Stimulated activated CD4-positive, alpha-beta T cell treated with anti-CD3 and anti-CD28 coated beads, Interleukin-4, amount 100 ng/mL, for 24 hours (primary cell): ENCODE measurements around the gene NBEA.

ENCODE experiments used
- DNase-seq: peaks from one replicate; pipeline ENCODE4 v3.0.0-alpha.2; 2020

Gene NBEA

DNA sequence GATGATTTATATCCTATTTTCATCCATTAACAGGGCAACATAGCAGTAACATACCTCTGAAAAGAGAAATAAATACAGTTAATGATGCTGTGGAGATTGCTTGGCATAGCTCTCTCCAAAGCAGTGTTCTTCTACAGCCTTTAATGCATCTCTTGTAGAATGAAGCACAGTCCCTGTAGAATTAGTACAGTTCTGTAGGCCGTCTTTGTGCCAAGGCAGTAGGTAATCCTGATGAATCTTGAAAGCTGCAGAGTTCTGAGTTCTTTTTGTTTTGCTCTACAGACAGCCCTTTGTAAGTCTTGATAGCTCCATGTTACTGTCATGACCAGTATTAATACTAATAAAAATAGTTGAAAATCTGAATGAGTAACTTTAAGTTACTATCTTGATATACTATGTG lies 350.3 kb downstream of the NBEA start:
- no peak for DNase-seq

DNA sequence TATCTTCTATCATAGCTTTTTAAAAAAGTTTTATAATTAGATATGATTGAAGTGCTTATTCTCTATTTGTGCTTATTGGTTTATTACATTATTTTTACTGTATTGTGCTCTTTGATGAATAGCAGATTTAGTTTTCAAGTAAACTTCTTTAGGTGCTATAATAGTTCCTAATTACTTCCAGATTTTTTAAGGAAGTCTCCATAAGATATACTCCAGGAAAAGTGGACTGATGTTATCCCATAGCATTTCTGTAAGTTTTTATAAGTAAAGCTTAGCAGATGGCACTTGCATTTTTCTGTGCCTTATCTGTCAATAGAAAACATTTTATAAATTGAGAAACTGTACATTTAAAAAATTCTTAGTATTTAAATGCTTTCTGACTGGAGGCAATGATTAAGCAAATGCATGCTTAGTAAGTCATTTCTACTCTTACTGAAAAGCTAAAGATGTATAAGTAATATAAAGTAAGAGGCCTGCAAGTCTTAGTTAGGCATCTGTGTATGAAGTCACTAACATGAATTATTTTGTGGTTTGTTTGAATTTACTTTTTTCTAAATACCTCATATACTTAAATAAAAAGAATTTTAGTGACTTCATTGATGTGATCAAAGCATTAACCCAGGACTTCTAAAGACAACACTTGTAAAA lies 351.6 kb downstream of the NBEA start:
- no peak for DNase-seq

GRCh38 chr13:35309706-35310105 lies 367.6 kb downstream of the NBEA start:
- no peak for DNase-seq

DNA sequence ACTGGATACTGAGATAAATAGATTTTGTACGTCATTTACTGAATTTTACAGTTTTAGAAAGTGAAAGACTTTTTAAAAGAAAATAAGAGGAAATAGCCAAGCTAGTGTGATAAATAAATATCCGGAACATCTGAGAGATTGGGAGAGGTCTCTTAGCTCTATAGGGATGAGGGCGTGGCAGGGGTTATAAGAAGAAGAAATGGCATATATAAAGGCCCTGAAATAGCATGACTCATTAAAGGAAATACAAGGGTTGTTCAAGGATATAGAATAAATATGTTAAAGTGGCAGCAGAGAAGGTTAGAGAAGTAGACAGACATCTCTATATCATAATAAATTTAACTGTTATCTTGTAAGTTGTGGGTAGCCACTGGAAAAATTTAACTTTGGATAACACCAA lies 390.1 kb downstream of the NBEA start:
- no peak for DNase-seq

DNA sequence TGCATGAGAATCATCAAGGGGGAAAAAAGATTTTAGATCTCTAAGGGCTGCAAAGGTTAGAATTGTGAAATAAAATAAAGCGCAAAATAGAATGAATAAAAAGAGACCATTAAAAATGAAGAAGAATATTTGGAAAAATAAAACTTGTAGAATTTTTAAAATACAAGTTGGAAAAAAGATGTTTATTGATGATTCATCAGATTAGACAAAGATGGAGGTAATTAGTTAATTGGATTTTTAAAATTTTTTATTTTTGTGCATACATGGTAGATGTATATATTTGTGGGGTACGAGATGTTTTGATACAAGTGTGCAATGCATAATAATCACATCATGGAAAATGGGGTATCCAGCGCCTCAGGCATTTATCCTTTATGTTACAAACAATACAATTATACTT lies 391.1 kb downstream of the NBEA start:
- no peak for DNase-seq

GRCh38 chr13:35342440-35342839 lies 400.4 kb downstream of the NBEA start:
- DNase-seq, result no peak

- DNase-seq, result no peak
Observed at GRCh38 chr13:35343417-35343816, 401.3 kb downstream of the NBEA start.

GRCh38 chr13:35345992-35346391 lies 403.9 kb downstream of the NBEA start:
- DNase-seq, result no peak

- DNase-seq, result no peak
Observed at GRCh38 chr13:35346494-35346893, 404.4 kb downstream of the NBEA start.

DNA sequence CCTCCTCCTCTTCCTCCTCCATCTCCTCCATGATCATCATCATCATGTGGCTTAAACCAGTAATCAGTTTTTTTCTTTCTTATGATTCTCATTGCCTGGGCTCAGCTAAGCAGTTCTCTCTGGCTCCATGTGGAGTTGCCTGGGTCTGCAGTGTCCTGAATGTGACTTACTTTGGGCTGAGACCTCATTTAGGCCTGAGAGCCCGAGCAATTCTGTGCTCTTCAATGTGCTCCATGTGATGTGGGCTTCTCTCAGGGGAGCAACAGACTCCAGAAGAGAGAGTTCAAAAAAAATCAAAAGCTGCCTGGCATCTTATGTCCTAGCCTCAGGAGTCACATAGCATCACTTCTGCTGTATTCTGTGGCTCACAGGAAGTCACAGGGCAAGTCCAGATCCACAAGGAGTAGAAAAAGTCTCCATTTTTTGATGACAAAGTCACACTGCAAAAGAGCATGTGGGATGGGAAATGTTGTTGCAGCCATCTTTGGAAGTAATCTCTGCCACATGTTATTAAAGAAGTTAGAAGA lies 405.7 kb downstream of the NBEA start:
- DNase-seq, result no peak

DNA sequence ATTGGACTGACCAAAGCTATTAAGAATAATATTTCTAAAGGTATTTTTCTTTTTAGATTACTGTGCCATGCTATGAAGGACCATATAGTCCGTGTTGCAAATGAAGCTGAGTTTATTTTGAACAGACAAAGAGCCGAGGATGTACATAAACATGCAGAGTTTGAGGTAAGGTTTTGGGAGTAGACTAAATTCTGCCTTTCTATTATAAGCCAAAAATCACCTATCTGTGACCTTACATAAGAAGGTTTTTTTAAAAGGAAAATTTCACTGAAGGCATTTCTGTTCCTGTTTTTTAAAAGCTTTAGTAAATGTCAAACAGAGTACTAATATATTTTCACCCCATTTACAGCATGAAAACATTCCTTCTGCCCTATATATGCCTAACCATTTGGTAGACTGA lies 407.0 kb downstream of the NBEA start:
- no peak for DNase-seq

GRCh38 chr13:35349673-35350278 lies 407.7 kb downstream of the NBEA start:
- DNase-seq, result no peak

DNA sequence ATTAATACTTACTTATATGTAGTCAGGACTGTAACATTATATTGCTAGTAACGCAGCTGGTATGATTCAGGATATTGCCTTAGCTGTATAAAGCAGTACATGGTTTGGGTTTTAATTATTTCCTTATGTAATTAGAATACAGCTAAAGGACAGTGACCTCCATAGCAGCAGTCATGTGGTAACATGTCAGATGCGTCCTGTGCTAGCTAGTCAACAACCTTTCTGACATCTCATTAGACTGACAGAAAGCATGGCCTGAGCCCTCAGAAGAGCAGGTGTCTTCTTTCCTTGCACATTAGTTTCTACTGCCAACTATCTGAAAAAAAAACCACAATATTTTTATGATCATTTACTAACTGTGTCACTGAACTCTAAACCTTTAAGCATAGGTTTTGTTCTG lies 412.2 kb downstream of the NBEA start:
- no peak for DNase-seq

- no peak for DNase-seq
Observed at GRCh38 chr13:35354882-35355281, 412.8 kb downstream of the NBEA start.

DNA sequence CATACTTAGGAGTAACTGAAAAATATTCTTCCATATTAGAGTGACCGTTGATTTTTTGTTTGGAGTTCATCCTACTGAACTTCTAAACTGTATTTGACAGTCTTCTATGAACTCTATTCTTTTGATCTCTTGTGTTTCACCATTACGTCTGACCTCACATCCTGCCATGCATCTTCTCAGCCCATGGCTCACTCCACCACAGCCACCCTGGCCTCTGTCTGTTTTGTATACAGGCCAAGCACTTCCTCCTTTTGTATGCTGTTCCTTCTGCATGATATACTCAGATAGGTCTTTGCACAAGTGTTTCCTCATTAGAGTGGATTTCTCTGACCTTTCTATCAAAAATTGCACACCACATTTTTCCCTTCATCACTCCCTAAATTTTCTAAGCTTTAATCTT lies 414.5 kb downstream of the NBEA start:
- DNase-seq, result no peak

- no peak for DNase-seq
Observed at GRCh38 chr13:35365883-35366282, 423.8 kb downstream of the NBEA start.

DNA sequence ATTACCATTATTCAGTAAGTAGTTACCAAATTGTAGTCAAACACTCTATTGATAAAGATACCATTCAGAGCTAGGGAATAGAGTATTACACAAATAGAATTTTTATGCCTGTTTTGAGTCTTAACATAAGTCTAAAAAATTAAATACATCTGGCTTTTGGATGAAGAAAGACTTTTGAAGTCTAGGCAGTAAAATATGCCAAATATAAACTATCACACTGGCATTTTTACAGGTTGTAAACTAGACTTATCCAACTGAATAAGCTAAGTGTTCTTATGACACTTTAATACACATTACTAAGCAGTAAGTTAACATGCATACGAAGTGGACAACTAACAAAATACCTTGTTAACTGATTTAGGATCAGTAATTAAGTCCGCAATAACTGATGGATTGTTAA lies 425.5 kb downstream of the NBEA start:
- DNase-seq, result no peak

GRCh38 chr13:35378939-35379338 lies 436.9 kb downstream of the NBEA start:
- DNase-seq, result no peak

DNA sequence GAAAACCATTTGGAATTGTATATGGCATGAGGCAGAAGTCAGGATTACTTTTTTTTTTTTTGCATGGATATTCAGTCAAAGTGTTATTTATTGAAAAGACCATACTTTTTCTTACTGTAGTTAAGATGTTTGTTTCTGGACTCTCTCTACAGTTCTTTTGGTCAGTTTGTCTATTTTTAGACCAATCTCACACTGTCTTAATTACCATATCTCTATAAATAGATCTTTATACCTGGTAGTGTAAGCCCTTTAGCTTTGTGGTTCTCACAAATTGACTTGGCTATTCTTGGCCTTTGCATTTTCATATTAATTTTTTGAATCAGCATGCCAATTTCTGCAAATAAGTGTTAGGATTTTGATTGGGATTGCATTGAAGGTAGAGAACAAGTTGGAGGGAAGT lies 437.6 kb downstream of the NBEA start:
- DNase-seq, result no peak

- DNase-seq, result no peak
Observed at GRCh38 chr13:35387682-35388250, 445.7 kb downstream of the NBEA start.

GRCh38 chr13:35388441-35389355 lies 446.6 kb downstream of the NBEA start:
- no peak for DNase-seq

- DNase-seq, result no peak
Observed at GRCh38 chr13:35389535-35389934, 447.5 kb downstream of the NBEA start.

DNA sequence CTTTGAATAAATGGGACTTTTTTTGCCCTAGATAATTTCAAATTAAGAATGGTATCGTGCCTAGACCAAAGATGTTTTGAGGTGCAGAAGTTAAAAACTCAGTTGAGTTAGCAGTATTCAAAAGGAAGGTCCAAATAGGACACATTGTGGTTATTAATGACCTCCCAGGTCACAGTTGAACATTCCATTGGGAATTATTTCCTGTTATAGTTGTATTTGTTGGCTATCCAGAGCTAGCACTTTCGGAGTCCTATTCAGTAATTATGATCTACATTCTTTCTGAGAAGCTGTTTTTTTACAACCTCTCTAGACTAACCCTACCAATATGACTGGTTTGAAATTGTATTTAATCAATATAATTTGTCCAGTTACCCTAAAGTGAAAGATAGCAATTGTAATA lies 450.7 kb downstream of the NBEA start:
- DNase-seq, result no peak

DNA sequence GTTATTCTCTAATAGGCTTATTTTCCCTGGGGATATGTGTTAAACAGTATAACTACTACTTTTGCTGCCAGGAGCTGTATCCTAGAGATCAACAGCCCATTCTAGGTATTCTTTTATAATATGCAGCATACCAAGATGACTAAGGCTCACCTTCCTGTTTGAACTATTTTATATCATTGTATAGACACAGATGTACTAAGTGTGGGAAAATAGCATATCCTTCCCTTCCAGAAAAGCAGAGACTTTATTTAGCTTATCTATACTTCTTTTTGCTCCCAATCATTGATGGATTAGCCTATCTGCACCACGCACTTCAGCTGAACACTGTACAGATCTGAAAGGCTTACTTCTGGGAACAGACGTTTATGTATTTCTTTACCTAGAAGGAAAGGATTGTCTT lies 451.8 kb downstream of the NBEA start:
- no peak for DNase-seq
